ENCODE results near the gene SPTB. TPM values are rescaled to one million over a fixed set of nuclear protein-coding genes. Genes with fewer than 3 reads are reported as not detected.

SPTB gene
- total and polyA plus RNA-seq, 9 of the 15 experiments (the other 6 are each of a cell fraction or from before 2014, with no cell fraction given): 0.21 to 45.9 (median 11.7) TPM

DNA sequence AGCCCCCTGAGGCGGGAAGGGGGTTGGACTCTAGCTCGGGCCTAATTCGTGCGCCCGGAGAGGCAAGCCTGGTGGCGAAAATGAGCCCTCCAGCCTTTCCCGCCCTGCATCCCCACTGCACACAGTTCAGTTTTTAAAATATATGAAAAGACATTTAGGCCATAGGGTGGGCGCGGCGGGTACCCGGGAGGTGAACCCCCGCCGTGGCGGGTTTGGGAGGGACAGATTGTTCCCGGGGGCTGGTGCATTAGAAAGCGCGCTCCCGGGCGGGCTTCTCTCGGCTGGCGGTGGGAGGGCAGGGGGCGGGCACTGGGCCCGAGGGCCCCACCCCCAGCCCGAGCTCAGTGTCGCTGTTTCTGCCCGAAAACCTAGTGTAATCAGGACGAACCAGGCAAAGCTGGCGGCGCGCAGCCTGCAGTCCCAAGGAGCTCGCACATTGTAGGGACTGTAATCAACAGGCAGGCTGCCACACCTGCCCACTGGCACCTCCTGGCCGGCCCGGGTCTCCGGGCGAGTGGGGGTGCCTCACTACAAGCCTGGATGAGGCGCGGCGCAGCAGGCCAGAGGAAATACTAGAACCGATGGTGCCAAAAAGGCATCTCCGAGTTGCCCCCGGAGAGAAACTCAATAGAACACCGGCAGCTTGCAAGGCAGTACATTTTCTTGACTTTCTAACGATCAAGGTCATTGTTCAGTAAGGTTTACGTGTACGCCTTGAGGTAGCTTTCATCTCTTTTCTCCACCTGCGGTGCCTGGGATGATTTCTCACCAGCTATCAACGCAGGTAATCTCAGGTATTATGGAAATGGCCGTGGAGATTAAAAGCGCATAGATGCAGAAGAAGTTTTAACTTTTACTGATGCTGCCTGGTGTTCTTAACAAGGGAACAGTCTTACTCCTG, 764 bp upstream of the SPTB start (continued):
- peak; percentile 54 for TF ChIP-seq TCF3 (CRISPR knock-in tag; IDR thresholded peaks at IDR 0.05)
- no peak for TF ChIP-seq ZNF354B (CRISPR knock-in tag; IDR thresholded peaks at IDR 0.05)
- TF ChIP-seq TFAP4 (CRISPR knock-in tag; IDR thresholded peaks at IDR 0.05; ENCODE audit: borderline replicate concordance): peak; percentile 18; the same call in 1 of the 2 replicates
- TF ChIP-seq ZKSCAN3 (CRISPR knock-in tag; IDR thresholded peaks at IDR 0.05): no peak
- peak; percentile 25; the same call in 1 of the 2 replicates for TF ChIP-seq HNRNPL (IDR thresholded peaks at IDR 0.05; ENCODE audit: low read depth, low read length)
- TF ChIP-seq TAL1 (IDR thresholded peaks at IDR 0.05): peak; percentile 21; the same call in 1 of the 2 replicates
- no peak for TF ChIP-seq SMAD1 (IDR thresholded peaks at IDR 0.05; ENCODE audit: low read depth, low read length, partially characterized antibody)
- no peak for TF ChIP-seq ZFPM2 (CRISPR knock-in tag; IDR thresholded peaks at IDR 0.05)
- 0 out of 2 replicates have a peak, but pooled peaks have one; percentile 45 for TF ChIP-seq TEAD4 (IDR thresholded peaks at IDR 0.05; ENCODE audit: low read length)
- TF ChIP-seq TEAD4 (CRISPR knock-in tag; IDR thresholded peaks at IDR 0.05; ENCODE audit: borderline replicate concordance): no peak
- no peak for TF ChIP-seq MYBL2 (IDR thresholded peaks at IDR 0.05; ENCODE audit: low read depth)
- TF ChIP-seq MYBL2 (CRISPR knock-in tag; IDR thresholded peaks at IDR 0.05; ENCODE audit: borderline replicate concordance): no peak
- TF ChIP-seq RB1 (IDR thresholded peaks at IDR 0.05; ENCODE audit: low read depth): peak; percentile 50; the same call in 1 of the 2 replicates
- no peak for TF ChIP-seq HIVEP1 (CRISPR knock-in tag; IDR thresholded peaks at IDR 0.05)
- no peak for TF ChIP-seq RFX1 (IDR thresholded peaks at IDR 0.05)
- peak; percentile 74 for TF ChIP-seq CBFA2T3 (IDR thresholded peaks at IDR 0.05)
- no peak for TF ChIP-seq KDM1A (IDR thresholded peaks at IDR 0.05)
- no peak for TF ChIP-seq HCFC1 (IDR thresholded peaks at IDR 0.05; ENCODE audit: low read depth, low read length)
- TF ChIP-seq BHLHE40 (IDR thresholded peaks at IDR 0.05; ENCODE audit: low read length): no peak
- TF ChIP-seq SLC30A9 (CRISPR knock-in tag; IDR thresholded peaks at IDR 0.05): no peak
- TF ChIP-seq KLF1 (tag; IDR thresholded peaks at IDR 0.05): no peak
- TF ChIP-seq ZNF740 (CRISPR knock-in tag; IDR thresholded peaks at IDR 0.05): 0 out of 2 replicates have a peak, but pooled peaks have one; percentile 52
- no peak for TF ChIP-seq ZNF740 (tag; IDR thresholded peaks at IDR 0.05)
- peak; percentile 39; the same call in 1 of the 2 replicates for TF ChIP-seq CTBP1 (IDR thresholded peaks at IDR 0.05; ENCODE audit: borderline replicate concordance)
- TF ChIP-seq, protein P1, sequence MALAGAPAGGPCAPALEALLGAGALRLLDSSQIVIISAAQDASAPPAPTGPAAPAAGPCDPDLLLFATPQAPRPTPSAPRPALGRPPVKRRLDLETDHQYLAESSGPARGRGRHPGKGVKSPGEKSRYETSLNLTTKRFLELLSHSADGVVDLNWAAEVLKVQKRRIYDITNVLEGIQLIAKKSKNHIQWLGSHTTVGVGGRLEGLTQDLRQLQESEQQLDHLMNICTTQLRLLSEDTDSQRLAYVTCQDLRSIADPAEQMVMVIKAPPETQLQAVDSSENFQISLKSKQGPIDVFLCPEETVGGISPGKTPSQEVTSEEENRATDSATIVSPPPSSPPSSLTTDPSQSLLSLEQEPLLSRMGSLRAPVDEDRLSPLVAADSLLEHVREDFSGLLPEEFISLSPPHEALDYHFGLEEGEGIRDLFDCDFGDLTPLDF (CRISPR knock-in tag; IDR thresholded peaks at IDR 0.05): no peak
- TF ChIP-seq BDP1 (IDR thresholded peaks at IDR 0.05; ENCODE audit: insufficient read depth, insufficient read length): no peak
- TF ChIP-seq CBFA2T2 (conservative IDR thresholded peaks at IDR 0.05): peak; percentile 55; the same call in 1 of the 2 replicates
- no peak for TF ChIP-seq ZNF583 (CRISPR knock-in tag; IDR thresholded peaks at IDR 0.05)

All from K562 (cell line).